Ureter (tissue), 1 donor: ENCODE measurements around the gene MARCHF3. TPM values are rescaled to one million over a fixed set of nuclear protein-coding genes. Genes with fewer than 3 reads are reported as not detected.
A peak's percentile ranks its signal among the peaks of the same experiment; 100 is the strongest.
"Not testable (repeated sequence)": the region's sequence is repeated elsewhere in the genome, so short reads cannot be mapped to it uniquely, and the experiment has no call there.

ENCODE experiments used
- DNase-seq: peaks from one replicate; pipeline ENCODE4 v3.0.0-alpha.2; 2020; ENCODE audit warnings: low spot score
- total RNA-seq: library from RNA; stranded (reverse); gene quantifications from one replicate; pipeline ENCODE4 v1.2.4, GENCODE V29; 2023
- donor health status: DM: yes; HTN: yes; CAD: no.

MARCHF3 gene
- total RNA-seq, 1 donor from 2014 or later, result 7.0 TPM

DNA sequence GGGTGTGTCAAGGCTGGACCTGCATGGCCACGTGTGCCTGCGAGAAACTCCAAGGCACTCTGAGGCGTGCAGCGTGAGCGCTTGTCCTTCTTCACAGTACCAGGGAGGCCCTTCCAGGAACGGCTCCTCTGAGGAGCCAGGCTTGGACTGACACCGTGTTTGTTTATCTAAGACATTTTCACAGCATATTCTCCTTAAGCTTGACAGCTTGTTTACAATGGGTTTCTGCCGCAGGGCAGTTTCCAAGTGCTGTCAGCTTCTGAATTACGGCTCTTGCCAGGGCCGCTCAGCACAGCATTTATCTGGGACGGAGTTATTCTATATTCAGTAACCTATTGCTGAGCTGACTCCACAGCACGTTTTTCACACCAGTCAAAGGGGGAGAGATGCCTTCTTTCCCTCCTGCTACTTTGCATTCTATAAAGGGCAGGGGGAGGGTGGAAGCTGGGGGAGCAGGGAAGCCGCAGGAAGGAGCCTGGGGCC is 155.0 kb downstream of the MARCHF3 start:
- no peak for DNase-seq

DNA sequence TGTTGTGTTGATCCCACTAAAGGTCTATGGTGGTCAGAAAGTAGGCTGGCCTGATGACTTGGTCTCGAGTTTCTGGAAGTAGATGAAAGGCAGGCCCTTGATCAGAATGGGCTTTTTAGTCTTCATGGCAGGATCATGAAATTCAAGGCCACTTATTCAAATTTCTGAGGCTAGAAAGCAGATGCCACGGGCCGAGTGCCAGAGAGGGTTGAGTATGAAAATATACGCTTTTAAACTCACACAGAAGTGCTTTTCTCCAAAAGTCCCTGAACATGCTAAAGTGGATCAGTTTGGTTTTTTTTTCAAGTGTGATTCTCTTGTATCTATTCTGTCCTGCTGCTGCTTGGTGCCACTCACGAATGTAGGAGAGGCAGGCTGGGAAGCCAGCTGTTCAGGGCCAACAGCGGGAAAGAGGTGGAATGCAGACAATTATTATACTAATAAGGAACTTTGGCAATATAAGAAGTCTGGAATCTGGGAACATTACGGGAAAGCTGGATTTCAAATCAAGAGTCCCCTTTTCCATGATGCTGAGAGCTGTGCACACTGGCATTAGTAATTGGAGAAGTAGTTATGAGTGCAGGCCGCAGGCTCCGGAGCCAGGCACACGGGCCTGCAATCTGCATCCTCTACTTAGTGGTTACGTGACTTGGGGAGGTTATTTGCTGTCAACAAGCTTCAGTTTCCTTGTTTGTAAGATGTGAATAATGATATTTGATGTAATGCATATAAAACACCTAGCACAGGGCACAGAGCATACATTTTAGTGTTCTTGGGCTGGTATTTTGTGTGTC is 157.6 kb downstream of the MARCHF3 start:
- no peak for DNase-seq

DNA sequence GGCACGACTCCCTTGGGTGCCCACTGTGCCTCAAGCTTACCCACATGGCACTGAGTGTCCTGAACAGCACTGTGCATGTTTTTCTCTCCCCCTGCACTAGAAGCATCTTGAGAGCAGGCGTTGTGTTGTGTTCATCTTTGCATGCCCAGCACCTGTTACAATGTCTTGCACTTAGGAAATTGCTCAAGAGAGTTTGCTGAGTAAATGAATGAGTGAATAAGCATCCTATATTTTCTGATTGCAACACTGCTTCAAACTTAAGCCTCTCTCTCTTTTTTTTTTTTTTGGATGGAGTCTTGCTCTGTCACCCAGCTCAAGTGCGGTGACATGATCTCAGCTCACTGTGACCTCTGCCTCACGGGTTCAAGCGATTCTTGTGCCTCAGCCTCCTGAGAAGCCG is 158.9 kb downstream of the MARCHF3 start:
- no peak for DNase-seq

DNA sequence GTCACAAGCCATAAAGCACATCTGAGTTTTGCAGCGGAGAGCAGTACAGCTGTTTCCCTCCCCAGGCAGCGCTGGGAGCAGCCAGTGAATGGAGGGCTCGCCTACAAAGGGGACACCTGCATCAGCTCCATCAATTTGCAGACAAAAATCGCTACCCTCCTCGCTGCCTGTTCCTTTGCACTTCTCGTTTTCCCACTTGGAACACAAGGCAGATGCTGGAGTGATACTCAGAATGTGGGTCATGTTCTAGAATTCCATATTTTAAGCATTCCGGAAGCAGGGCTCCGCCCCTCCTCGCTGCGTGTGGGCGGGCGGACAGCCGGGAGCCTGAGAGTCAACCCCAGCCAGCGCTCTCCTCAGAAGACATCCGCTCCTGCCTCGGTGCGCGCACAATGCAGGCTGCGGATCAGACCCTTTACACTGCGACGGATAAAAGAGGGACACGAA is 161.3 kb downstream of the MARCHF3 start:
- no peak for DNase-seq

DNA sequence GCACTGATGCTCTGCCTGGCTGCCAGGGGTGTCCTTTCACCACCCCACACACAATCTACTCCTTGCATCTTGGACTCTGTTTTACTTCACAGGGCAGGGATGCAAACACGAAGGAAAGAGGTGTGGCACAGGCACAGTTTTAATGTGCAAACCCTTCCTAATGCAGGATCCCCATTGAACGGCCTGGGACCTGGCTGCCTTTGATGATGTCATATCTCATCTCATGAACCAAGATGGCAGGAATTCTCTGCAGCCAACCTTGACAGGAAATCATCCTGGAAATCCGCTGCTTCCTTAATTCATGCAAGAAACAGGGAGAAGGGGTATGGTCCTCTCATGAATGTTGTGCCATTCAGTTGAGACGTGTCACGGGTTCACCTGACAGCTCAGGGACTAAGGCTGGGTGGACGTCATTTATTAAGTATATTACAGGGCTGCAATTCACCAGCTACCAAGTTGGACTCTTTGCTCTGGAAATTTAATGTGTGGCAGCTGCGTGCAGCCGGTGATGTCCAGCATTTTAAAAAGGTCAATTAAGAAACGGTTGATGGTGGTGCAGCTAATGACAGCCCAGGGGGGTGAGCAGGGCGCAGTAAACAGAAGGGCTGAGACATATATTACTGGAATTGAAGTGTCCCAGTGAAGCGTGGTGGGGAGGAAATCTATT is 161.9 kb downstream of the MARCHF3 start:
- no peak for DNase-seq

DNA sequence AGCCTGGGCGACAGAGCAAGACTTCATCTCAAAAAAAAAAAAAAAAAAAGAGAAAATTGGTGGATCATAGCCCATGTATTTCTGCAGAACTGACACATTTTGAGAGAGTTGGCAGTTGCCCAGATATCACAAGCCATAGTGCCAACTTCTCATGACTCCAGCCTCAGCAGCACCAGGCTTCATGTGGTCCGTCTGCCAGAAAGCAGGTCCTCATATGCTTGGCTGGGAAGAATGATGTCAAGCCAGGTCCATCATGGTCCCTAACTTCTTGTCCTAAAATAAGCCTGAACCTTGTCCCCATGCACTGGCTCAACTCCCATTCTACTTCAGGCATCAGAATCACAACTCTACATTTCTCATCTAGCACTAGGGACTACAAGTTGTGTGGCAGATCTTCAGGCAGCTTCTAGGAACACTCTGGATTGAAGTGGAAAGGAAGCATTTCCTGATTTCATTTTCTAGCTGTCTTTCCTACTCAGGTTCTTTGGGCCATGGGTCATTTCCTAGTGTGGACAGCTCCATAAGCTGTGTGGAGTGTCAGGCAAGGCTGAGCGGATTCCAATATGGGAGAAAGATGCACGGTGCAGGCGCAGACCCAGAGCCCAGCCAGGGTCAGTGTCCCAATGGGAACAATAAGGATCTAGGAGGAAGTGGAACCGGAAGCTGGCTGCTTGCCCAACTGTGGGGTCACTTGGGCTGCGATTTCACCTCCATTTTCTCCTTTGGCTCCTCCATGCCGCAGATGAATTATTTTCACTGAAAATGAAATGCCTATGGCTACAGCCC is 163.3 kb downstream of the MARCHF3 start:
- peak; percentile 37 for DNase-seq

DNA sequence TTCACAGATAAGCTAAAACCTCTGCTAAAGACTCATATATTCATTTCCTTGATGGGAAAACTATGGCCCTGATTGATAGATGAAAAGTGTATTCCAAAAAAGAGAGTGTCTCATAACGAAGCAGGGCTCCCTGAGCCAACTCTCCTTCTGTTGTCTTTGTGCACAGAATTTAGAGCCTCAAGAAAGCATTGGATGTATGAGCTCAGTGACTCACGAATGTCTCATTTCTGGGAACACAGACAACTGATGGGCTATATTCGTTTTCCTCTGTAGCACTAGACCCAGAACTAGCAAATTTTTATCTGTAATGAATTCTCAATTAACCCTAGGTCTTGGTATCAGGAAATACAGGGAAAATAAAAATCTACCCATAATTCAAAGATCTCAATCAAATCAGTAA is 165.1 kb downstream of the MARCHF3 start:
- no peak for DNase-seq

DNA sequence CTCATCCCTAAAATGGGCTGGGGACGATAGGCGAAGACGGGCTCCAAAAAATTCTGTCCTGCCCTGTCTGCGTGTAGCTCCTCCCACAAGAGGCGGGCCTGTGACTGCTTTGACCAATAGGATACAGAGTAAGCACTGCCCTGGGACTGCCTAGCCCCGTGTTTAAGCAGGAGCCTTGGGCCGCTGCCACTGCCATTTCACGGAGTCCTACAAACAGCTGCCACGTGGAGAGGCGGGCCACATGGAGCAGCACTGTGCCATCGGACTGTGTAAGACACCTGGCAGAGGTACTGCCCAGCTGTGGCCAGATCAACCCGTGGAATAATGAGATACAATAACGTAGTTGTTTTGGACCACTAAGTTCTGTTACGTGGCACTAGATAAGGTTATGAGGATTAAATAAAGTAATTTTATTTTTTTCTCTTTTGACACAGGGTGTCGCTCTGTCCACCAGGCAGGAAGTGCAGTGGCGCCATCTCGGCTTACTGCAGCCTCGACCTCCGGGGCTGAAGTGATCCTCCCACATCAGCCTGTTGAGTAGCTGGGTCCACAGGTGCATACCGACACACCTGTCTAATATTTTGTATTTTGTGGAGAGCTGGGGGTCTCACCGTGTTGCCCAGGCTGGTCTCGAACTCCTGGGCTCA is 166.2 kb downstream of the MARCHF3 start:
- DNase-seq, result no peak

DNA sequence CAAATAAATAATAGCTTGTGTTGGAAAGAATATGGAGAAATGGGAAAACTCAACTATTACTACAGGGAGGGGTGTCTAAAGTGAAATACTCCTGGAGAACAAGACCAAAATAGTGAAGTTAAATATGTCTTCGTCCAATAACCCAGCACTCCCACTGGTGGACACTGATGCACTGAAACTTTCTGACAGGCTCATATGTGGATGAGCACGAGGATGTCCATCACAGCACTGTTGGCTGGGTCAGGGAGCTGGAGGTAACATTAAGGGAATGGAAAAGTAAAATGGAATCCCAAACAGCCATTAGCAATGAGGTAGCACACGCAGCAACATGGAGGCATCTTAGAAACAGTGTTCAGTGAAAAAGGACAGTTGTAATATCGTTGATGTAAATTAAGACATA is 167.0 kb downstream of the MARCHF3 start:
- DNase-seq, result no peak

DNA sequence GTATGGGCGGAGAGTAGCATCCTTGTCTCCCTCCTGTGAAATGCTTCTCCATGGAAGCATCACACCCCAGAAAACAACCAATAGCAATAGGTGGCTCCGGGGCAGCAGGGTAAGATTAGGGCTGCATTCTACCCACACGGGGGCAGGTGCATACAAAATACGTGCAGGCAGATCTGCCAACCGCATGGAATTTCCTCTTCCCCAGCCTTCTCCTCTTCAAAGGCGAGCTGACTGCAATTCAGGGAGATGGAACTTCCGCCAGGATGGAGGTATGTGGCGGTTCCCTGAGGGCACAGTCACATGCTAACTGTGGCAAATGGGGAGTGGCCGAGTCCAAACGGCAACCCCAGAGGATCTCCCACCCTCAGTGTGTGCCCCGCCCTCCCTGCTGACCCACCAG is 171.9 kb downstream of the MARCHF3 start:
- no peak for DNase-seq

DNA sequence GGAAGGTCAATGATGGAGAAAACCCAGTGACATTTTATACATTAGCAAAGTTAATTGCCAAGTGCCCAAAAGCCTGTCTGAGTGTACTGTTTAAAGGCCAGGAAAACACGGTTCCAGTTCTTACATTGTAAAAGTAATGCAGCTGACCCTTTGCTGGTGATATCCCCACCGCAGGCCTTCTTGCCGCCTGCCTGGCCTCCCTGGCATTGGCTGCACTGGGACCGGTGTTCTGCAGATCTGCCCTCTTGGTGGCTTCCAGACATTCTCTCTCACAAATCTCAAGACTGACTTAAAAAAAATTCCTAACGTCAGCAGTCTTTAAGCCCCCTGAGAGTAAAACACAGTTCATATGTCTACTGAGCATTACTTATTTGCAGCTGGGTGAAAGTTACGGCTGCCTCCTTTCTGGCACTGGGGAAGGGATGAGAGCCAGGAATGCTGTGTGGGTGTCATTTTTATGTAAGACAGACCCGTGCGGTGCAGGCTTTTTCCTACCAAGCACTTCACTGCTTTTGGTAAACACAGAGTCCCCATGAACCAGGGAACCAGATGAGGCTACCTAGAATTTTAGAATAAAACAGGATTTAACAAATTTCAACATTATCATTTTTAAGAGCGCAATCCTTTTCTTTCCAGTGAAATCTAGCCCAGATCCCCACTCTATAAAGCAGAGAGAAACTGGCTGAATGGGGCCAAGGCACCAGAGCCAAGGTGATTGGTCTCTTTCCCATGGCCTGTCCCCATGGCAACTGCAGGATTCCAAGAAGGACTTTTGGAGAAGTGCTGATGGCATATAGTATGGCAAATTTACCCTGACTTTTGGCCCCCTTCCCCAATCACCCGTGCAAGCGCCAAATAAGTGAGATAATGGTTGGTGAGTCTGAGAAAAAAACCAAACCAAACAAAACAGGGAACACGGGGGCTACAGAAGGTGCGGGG is 172.6 kb downstream of the MARCHF3 start:
- no peak for DNase-seq

DNA sequence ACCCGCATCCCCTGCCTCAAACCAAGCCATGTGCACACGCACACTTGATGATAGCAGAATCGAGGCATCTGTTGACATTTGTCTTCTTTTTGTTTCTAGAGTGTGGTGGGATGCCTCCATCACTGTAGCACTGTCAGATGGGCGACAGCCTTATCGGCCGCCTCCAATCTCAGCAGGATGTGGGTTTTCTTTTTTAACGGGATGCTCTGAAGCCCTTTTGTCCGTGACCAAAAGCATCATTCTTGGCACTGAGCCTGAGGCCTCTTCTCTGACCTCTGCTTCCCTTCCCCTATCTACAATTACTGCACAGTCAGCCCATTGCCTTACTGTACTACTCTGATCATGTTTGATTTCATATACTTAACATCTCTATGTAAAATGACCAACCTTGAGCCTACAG is 175.1 kb downstream of the MARCHF3 start:
- DNase-seq, result no peak

DNA sequence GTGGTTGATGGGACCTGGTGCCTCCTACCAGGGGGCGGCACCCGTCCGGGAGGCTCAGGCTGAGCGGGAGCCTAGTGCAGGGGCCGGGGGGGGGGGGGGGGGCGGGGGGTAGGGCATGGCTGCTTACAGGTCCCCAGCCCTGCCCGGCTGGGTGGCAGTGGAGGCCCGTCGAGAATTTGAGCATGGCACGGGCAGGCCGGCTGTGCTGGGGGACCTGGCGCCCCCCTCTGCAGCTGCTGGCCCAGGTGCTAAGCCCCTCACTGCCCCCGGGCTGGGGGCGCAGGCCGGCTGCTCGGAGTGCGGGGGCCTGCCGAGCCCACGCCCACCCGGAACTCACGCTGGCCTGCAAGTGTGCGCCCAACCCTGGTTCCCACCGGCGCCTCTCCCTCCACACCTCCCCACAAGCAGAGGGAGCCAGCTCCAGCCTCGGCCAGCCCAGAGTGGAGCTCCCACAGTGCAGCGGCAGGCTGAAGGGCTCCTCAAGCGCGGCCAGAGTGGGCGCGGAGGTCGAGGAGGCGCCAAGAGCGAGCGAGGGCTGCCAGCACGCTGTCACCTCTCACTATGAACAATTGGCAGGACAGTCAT is 175.7 kb downstream of the MARCHF3 start:
- DNase-seq, result no peak

DNA sequence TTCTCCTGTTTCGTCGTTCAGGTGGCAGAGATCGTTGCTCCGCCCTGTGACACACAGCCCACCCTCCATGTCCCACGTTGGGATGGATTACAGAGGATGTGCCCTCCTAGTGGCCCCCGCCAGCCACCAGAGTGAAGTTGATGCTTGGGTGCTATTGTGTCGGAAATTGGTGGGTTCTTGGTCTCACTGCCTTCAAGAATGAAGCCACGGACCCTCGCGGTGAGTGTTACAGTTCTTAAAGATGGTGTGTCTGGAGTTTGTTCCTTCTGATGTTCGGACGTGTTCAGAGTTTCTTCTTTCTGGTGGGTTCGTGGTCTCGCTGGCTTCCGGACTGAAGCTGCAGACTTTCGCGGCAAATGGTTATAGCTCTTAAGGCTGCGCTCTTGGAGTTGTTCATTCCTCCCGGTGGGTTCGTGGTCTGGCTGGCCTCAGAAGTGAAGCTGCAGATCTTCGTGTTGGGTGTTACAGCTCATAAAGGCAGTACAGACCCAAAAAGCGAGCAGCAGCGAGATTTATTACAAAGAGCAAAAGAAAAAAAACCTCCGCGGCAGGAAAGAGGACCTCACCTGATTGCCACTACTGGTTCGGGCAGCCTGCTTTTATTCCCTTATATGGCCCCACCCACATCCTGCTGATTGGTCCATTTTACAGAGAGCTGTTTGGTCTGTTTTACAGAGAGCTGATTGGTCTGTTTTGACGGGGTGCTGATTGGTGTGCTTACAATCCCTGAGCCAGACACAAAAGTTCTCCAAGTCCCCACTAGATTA is 176.6 kb downstream of the MARCHF3 start:
- not testable (repeated sequence) for DNase-seq

DNA sequence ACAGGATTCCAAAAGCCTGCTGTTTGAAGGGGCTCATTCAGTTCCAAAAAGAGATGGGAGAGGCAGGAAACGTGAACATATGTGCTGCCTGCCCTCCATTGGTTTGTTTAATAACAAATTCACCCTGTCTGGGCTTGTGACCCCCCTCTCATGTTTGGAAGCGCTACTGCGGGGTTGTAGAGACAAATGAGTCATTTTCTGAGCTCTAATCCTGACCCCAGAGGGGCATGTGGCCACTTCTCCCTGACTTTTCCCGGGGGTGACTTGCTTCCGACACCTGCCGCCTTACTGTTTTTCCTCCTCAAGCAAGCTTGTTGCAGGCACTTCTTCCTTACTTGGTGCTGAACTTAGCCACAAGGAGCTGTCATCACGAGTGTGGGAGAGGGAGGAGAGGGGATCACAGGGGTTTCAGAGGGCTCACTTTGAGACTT is 177.5 kb downstream of the MARCHF3 start:
- DNase-seq, result no peak

DNA sequence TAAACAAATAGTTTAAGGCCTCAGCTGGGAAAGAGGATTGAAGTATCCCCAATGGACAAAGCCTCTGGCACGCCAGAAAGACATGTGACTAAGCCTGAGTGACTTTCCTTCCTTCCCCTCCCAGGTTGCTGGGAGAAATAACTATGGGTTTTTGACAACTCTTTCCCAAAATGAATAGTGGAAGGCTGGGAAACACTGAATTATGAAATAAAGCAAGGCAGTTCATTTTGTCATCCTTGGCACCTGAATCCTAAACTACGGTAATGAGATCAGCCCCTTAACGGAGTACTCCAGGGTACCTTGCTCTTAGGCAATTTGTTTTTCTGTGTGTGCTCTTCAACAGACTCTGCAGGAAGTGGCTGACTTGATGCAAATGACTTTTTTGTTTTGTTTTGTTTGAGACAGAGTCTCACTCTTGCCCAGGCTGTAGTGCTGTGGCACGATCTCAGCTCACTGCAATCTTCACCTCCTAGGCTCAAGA is 178.2 kb downstream of the MARCHF3 start:
- no peak for DNase-seq

DNA sequence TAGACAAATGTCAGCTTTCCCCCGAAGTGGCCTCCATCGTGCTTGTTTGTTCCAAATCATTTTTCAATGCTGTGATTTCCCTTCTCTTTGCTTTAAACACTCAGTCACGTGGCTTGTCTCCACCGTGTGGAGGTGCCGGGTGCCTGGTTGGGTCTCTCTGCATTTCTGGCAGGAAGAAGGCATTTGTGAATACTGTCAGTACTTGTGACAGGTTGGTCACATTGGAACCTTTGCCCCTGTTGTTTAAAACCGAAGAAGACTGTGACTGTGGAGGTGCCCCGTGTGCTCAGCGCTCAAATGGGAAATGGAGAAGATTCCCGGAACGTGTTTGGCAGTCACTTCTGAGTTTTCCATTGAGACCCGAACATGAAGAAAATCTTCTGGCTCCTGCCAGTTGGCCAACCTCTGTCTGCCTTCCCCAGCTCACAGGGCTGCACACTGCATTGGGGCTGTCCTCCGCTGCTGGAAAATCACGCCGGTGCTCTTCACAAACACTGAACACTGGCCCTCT is 178.8 kb downstream of the MARCHF3 start:
- DNase-seq, result no peak

DNA sequence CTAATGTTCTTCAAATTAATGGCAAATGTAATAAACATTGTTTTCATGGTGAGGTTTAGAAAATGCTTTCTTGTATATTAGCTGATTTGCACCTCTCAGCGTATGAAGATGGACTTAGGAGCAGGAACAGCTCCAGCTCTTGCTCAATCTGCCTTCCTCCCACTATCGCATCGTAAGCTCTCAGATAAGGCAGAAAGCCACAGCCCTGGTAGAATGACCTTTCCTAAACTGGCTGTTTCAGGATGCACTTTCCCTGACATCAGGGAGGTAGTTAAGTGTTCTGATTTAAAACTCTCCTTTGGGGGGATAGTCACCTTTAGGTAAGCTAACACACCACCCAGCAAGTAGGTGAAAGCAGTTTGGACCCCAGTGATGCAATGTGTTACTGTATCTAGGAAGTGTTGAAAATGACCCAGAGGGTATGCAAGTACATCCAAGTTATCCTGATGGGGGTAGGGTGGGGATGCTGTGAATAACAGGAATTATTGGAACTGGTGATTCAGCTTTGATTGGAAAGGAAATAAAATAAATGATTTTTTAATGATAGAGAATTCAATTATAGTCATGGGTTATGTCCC is 181.2 kb downstream of the MARCHF3 start:
- DNase-seq, result no peak

DNA sequence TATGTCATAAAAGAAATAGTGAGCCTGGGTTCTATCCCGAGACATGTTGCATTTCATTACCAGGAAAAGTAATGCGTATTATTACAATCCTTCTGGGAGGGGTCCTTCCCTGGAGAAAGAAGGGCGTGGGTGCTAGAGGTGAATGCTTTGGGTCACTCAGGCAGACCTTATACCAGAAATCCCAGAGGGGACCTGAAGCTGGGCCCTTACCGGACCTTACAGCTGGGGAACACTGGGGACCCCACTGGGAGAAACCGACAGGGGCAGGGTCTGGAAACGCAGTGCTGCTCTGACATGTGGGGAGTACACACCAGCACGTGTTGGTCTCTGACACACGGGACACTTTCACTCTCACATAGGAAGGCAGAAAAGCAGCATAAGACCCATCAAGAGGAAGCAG is 182.1 kb downstream of the MARCHF3 start:
- DNase-seq, result no peak
